GM19395 (cell line): Measurements from ENCODE around the gene SIK2.

Experiments used
- ATAC-seq: cut with Tn5 transposase; IDR thresholded peaks from one replicate; pipeline ENCODE4 v1.9.1; 2021; ENCODE audit warnings: mild to moderate bottlenecking, moderate library complexity; ENCODE audit not compliant: unreplicated experiment

Gene SIK2

DNA sequence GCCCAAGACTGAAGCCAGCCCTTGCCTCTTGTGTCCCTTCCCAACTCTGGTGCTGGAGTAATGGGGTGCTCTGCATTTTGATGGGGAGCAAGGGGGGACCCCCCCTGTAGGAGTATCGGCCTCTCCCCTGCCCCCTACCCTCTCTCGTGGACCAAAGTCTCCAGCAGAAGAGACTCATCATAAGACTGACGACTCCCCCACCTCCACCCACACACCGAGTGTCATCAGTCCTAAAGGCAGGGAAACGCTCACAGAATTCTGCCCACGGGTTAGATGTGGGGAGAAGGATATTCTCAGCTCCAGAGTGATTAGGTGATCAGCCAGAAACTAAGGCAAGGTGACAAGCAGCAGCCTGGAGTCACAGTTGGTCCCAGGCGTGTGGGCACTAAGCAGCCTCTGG is 125.2 kb downstream of the SIK2 start:
- ATAC-seq = no peak

- ATAC-seq = no peak
These were observed 127.0 kb downstream of the SIK2 start for GRCh38 chr11:111729071-111729830.

GRCh38 chr11:111729831-111730311 is 127.6 kb downstream of the SIK2 start:
- ATAC-seq = no peak

GRCh38 chr11:111730871-111731591 is 128.8 kb downstream of the SIK2 start:
- no peak for ATAC-seq

DNA sequence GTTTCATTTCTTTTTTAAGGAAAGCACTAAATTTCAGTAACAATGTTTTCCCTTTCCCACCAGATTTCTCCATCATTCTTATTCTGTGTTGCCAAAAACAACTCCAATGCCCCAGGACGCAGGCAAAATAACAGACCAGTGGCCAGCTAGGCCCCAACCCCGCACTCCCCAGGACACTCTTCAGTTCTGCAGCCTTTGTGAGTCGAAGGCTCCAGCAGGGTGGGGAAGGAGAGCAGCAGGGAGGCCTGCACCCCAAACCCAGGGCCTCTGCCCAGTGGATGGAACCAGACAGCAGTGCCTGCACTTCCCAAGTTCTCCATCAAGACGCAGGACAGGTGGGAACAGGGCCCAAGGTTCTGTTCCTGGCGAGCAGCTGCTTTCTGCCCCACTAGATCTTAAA is 129.6 kb downstream of the SIK2 start:
- no peak for ATAC-seq

DNA sequence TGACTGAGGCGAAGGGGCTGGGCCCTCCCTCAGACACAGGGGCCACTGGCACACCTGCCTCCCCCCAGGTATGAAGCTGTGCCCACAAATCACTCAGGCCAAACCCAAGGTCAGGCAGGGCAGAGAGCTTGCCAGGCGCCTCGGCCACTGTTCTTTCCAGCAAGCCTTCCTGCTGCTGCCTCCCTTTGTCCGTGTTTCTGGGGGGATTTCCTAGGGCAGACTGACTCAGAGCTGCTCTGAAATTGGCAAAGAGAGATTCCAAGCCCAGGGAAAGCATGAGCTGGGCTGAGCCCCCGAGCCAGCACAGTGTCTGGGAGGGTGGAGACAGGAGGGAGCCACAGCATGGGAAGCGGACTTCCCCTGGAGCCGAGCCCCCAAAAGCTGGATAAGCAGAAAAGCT is 130.8 kb downstream of the SIK2 start:
- no peak for ATAC-seq

DNA sequence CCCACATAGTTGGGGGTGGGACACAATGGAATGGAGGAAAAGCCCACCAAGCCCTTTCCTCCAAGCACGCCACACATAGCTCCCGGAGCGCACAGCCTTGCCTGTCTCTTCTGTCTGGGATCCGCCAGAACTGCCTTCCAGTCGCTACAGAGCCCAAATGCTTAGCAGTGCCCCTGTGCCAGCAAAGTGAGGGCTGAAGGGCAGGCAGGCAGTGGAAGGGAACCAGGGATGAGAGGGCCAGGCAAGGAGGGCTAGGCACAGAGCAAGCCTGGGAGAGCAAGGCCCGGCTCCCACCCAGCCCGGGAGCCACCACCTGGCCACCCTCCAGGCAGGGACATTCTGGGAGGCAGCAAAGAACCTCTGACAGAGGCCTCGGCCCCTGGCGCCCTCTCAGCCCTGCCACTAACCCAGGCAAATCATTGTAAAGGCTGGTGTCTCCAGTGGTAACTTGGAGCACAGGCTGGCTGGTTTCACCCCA is 131.4 kb downstream of the SIK2 start:
- ATAC-seq = no peak

DNA sequence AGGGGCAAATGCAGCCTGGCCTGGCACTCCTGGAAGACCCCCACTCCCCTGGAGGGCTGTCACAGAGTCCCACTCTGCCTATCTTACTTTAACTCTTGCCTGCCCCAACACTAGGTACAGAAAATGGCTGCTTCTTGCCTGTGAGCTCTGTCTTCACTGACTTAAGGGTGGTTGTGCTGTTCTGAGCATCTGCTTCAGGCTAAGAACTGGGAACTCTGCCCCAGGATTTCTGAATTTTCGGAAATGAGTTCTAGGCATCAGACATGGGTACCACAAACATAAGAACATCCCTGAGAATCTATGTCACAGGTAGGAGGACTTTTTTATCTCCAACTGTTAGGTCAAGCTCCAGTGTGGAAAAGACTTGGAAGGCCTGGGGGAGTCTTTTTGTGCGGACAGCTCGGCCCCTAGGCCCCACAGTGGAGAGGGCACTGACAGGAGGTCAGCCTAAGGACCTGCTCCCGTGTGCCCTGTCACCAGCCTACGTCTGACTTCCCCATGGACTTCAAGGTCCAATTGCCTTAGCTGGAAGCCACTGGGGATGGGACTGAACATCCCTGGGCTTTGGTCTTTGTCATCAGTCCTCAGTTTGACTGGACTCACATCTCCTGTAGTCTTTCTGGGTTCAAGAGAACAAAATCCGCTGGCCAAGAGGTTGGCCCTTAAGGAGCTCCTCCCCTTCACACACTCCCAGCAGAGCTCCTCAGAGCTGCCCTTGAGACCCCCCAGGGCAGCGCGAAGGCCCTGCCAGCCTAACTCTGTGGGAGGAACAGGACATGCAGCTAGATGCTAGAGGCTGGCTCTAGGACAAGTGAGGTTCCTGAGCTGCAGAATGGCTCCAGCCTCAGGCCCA is 132.1 kb downstream of the SIK2 start:
- ATAC-seq = no peak

DNA sequence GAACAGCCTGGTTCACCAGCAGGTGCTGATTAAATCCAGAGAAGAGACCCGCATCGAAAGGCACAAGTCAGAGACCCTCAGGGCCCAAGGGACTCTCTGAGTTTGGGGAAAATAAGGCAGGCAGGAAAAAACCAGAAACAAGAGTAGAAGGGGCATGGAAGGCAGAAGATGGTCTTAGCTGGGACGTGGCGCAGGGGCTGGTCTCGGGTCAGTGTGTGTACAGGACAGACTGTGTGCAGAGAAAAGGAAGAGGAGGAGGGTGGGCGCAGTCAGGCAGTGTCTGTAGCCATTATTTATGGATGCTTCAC is 132.7 kb downstream of the SIK2 start:
- no peak for ATAC-seq

DNA sequence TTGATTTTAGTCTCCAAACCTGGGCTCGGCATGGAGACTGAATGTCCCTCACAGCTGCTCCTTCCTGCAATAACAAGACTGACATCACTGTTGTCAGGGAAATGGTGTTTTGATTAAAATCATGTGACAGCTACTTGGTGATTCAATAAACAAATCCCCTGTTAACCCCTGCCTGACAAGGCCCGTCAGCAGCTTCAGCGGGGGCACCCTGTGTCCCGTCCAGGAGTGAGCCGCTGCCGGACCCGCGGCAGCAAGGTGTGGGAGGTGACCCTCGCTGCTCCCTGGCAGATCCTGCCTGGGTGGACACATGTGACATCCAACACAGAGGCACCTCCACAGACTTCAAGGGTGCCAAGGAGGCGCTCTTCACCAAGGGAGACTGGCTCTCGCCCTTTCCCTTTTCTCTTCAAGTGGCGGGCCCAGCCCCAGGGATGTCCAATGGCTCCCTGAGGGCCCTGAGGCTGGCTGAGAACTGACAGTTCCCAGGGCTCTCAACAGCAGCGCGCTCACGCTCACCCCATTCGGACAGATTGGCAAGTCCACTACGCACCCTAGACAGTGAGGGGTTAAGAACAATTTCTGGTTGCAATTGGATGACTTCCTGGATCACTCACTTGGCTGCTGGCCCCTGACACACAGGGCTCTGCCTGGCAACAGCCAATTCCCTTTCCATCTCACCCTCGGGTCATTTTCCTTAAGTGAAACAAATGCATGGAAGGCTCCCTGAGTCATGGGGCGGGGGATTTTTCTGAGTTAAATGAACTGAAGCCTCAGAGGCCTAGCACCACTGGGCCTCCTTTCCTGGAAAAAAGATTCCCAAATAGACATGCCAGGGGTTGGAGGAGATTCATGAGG is 133.2 kb downstream of the SIK2 start:
- no peak for ATAC-seq

DNA sequence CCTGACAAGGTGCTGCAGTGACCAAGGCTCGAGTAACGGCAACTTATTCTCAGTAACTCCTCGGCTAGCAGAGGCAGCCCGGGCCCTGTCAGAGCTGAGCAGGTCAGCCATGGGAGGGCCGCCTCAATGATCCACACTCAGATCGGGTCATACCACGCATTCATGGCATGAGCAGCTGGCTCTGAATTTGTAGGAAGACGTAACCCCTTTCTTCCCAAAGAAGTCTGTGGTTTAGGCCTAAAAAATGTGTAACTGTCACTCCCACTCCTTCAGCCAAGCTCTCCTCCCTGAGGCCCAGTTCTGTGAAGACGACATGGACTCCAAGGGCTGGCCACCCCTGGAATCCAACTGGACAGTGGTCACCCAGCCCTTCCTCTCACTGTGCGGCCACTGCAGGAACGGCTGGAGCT is 133.9 kb downstream of the SIK2 start:
- no peak for ATAC-seq

DNA sequence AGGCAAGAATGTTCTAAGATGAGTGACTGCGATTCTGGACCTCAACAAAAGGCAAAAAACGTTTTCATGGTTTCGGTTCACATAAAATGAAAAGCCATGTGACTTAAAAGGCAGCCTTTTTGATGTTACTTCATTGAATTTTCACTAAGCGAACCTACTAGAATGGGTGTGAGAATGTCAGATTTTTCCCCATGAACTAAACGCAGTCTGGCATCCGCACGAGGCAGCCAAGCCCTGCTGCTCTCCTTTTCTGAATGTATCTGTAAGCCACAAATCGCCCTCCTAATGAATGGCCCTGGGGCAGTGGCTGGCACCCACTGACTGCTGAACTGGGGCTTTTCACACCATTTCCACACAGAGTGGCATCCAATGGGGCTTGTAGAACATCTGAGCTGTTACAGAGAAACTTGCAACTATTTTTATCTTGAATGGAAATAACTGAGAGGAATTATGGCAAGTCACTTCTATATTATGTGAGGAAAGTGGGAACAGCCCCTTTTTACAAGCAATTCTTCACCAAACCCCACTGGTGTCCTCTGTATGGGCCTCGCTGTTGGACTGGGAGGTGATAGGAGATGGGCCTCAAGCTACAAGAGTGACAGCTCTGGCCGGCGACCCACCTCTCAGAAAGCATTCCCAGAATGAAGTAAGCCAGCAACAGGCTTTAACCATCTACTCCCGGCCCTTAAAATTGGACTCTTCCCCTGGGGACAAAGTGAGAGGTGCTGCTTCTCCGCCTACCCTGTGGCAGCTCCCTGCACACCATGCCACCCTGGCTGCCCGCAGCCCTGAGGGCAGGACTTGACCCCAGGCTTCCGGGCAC is 134.6 kb downstream of the SIK2 start:
- ATAC-seq = no peak

DNA sequence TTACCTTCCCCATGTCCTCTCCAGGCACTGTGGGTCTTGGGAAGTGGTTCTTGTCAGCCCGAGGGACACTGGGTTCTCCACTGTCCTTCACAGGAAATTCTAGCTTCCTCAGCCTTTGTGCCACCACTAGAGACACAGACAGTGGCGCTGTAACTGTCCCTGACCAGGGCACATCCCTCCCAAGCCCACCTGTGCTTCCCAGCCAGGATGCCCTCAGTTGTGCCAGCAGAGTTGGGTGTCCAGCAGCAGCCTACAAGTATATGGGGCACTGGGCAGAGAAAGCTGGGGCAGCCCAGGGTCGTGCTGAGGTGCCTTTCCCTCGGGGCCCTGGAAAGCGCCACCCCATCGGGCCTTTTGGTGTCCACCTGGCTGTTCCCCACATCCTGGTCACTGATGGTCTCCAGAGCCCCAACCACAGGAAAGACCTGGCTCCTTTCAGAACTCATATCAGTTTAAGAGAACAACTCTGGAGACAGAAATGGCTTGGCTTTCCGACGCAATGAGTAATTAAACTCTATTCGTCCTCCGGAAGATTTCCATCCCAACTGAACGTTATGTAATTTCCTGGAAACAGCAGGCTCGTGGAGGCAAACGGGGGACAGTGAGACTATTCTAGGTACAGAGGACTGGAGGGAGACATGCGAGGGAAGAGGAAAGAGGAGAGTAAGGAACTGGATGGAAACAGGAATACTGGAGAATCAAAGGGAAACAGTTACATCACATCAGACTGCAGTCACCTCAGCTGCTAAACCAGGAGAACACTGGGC is 135.4 kb downstream of the SIK2 start:
- ATAC-seq = no peak

- no peak for ATAC-seq
These were observed 137.1 kb downstream of the SIK2 start for GRCh38 chr11:111739299-111739698.

GRCh38 chr11:111741751-111742150 is 139.5 kb downstream of the SIK2 start:
- ATAC-seq = no peak

DNA sequence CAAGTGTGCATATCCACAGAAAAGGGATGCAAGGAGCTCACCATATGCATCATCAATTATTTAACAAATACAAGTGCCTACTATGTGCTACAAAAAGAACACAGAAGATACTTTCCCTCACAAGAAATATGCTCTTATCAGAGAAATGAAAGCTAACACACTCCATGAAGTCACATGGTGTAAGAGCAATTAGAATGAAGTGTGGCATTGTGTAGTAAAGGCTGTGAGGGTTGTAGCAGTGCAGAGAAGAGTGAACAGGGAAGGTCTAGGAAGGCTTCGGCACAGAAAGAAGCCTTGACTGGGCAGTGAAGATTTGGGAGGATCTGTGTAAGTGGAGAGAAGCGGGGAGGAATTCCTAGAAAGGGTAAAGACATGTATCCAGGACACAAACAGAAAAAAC is 141.5 kb downstream of the SIK2 start:
- ATAC-seq = no peak

DNA sequence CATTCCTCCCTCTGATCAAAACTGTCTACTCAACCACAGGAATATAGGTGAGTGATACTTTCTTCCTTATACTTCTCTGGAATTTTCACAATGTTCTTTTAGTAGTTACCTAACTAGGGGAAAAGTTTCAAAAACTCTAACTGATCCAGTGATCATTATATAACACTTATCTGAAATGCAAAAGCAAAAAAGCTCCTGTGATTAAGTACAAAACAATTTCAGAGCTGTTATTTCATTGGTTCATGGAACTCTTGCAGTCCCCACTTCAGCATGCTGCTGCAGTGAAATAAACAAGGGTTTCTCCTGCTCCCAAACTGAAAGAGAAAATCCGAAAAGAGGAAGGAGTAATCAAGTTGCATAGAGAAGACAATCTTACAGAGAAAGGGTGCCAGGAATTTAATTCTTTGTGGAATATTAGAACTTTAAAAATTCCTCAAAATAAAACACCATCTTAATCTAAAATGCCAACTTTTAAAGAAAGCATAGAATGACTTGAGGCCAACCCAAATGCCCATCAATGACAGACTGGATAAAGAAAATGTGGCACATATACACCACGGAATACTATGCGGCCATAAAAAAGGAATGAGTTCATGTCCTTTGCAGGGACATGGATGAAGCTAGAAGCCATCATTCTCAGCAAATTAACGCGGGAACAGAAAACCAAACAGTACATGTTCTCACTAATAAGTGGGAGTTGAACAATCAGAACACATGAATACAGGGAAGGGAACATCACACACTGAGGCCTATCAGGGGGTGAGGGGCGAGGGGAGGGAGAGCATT is 143.7 kb downstream of the SIK2 start:
- ATAC-seq = no peak
